Fibroblast of mammary gland (primary cell): ENCODE results near the gene TTC8.

ENCODE experiments used
- DNase-seq: peaks from one replicate; pipeline ENCODE4 v3.0.0-alpha.2; 2010; ENCODE audit warnings: low read depth
- H3K4me3 ChIP-seq: 2 replicates; pipeline ENCODE4 v1.5.1; 2011; ENCODE audit warnings: low read depth, mild to moderate bottlenecking, low read length, moderate library complexity; ENCODE audit not compliant: control insufficient read depth
- CTCF ChIP-seq: conservative IDR thresholded peaks from 2 replicates; pipeline ENCODE4 v1.5.1; 2011; ENCODE audit warnings: low read depth, low read length, inconsistent platforms; ENCODE audit not compliant: control insufficient read depth, insufficient read depth

The TTC8 gene

GRCh38 chr14:88877192-88877591, 52.7 kb downstream of the TTC8 start:
- H3K4me3 ChIP-seq = no peak overlapping the region
- no peak for TF ChIP-seq CTCF
- DNase-seq = no peak

GRCh38 chr14:88879022-88879421, 54.6 kb downstream of the TTC8 start:
- DNase-seq = peak; percentile 91
- TF ChIP-seq CTCF = no peak
- H3K4me3 ChIP-seq = no peak overlapping the region

- TF ChIP-seq CTCF = no peak
- DNase-seq = no peak
- no peak overlapping the region for H3K4me3 ChIP-seq
These were observed 57.8 kb downstream of the TTC8 start for GRCh38 chr14:88882236-88882635.

- H3K4me3 ChIP-seq = no peak overlapping the region
- no peak for TF ChIP-seq CTCF
- DNase-seq = peak; percentile 56
These were observed 70.7 kb downstream of the TTC8 start for GRCh38 chr14:88895116-88895515.

GRCh38 chr14:88901189-88901588, 76.7 kb downstream of the TTC8 start:
- no peak for TF ChIP-seq CTCF
- DNase-seq = no peak
- H3K4me3 ChIP-seq = no peak overlapping the region

GRCh38 chr14:88901991-88902390, 77.5 kb downstream of the TTC8 start:
- H3K4me3 ChIP-seq = no peak overlapping the region
- no peak for DNase-seq
- TF ChIP-seq CTCF = no peak

GRCh38 chr14:88902850-88903249, 78.4 kb downstream of the TTC8 start:
- DNase-seq = no peak
- H3K4me3 ChIP-seq = no peak overlapping the region
- no peak for TF ChIP-seq CTCF
